Measurements from ENCODE around the gene DDX53. TPM values are rescaled to one million over a fixed set of nuclear protein-coding genes. Genes with fewer than 3 reads are reported as not detected.

The DDX53 gene
- total and polyA plus RNA-seq, 9 donors = not detected

GRCh38 chrX:22985958-22986357 lies 13.8 kb upstream of the DDX53 start:
- intact Hi-C loops (cut with DNase I) = no loop called here
- TF ChIP-seq POLR2A (IDR thresholded peaks at IDR 0.05) (no peak), EP300 (IDR thresholded peaks at IDR 0.05) (no peak), CTCF (IDR thresholded peaks at IDR 0.05) (no peak)
- 82 to 99% (median 96%) methylated on average over 2 of the region's 2 CpGs for WGBS, 3 donors
- H3K27me3 ChIP-seq = no peaks in the 10 kb centered on the region
- no peak overlapping the region for H3K27ac ChIP-seq
- H3K36me3 ChIP-seq = no peaks in the 10 kb centered on the region
- H3K4me1 ChIP-seq (ENCODE audit: insufficient read depth) = no peaks in the 10 kb centered on the region
- H3K4me3 ChIP-seq = no peak overlapping the region
- no peaks in the 10 kb centered on the region for H3K9me3 ChIP-seq
- DNase-seq = no peak

GRCh38 chrX:22987452-22987851 lies 12.3 kb upstream of the DDX53 start:
- no peak for DNase-seq
- TF ChIP-seq POLR2A (IDR thresholded peaks at IDR 0.05) (no peak), EP300 (IDR thresholded peaks at IDR 0.05) (no peak), CTCF (IDR thresholded peaks at IDR 0.05) (no peak)
- WGBS, 3 donors = 56 to 69% (median 59%) methylated on average over 1 of the region's 1 CpG
- H3K27me3 ChIP-seq = no peaks in the 10 kb centered on the region
- intact Hi-C loops (cut with DNase I) = no loop called here
- no peak overlapping the region for H3K27ac ChIP-seq
- H3K4me1 ChIP-seq (ENCODE audit: insufficient read depth) = no peaks in the 10 kb centered on the region
- H3K4me3 ChIP-seq = no peak overlapping the region
- H3K36me3 ChIP-seq = no peaks in the 10 kb centered on the region
- H3K9me3 ChIP-seq = no peaks in the 10 kb centered on the region

GRCh38 chrX:23003116-23003515 lies 3.4 kb downstream of the DDX53 start:
- TF ChIP-seq EP300 (IDR thresholded peaks at IDR 0.05) (no peak), POLR2A (IDR thresholded peaks at IDR 0.05) (no peak), CTCF (IDR thresholded peaks at IDR 0.05) (no peak)
- Histone ChIP-seq H3K4me3 (no peak overlapping the region), H3K27ac (no peak overlapping the region), H3K36me3 (no peaks in the 10 kb centered on the region), H3K4me1 (ENCODE audit: insufficient read depth) (no peaks in the 10 kb centered on the region), H3K9me3 (no peaks in the 10 kb centered on the region), H3K27me3 (no peaks in the 10 kb centered on the region)
- WGBS, 3 donors = 44 to 47% (median 47%) methylated on average over 2 of the region's 2 CpGs
- intact Hi-C loops (cut with DNase I) = no loop called here
- no peak for DNase-seq

- TF ChIP-seq EP300 (IDR thresholded peaks at IDR 0.05) = no peak
- TF ChIP-seq CTCF (IDR thresholded peaks at IDR 0.05) = no peak
- TF ChIP-seq POLR2A (IDR thresholded peaks at IDR 0.05) = no peak
- intact Hi-C loops (cut with DNase I) = no loop called here
- Histone ChIP-seq H3K4me1 (ENCODE audit: insufficient read depth) (no peaks in the 10 kb centered on the region), H3K9me3 (no peaks in the 10 kb centered on the region), H3K4me3 (no peak overlapping the region), H3K27ac (no peak overlapping the region), H3K27me3 (no peaks in the 10 kb centered on the region), H3K36me3 (no peaks in the 10 kb centered on the region)
- WGBS, 3 donors = 41 to 70% (median 42%) methylated on average over 1 of the region's 1 CpG
- no peak for DNase-seq
These were observed 8.8 kb downstream of the DDX53 start for GRCh38 chrX:23008431-23009099.

All from ovary (tissue), 9 donors.